Measurements from ENCODE around the gene PRSS56. TPM values are rescaled to one million over a fixed set of nuclear protein-coding genes. Genes with fewer than 3 reads are reported as not detected.

Gene PRSS56
- total RNA-seq, 1 donor from 2014 or later: not detected

GRCh38 chr2:232538671-232539070 is 18.5 kb downstream of the PRSS56 start:
- DNase-seq (ENCODE audit: low read depth) (no peak), FAIRE-seq (no peak)
- no peaks in the 10 kb centered on the region for H3K27me3 ChIP-seq (ENCODE audit: control insufficient read depth, insufficient read depth, low read length)
- H3K4me3 ChIP-seq (ENCODE audit: low read depth, low read length): no peak overlapping the region
- no peaks in the 10 kb centered on the region for H3K36me3 ChIP-seq (ENCODE audit: control insufficient read depth, insufficient read depth, low read length)
- TF ChIP-seq CTCF (IDR thresholded peaks at IDR 0.05; ENCODE audit: insufficient read depth, low read length, severe bottlenecking): no peak

GRCh38 chr2:232539298-232540231 is 19.4 kb downstream of the PRSS56 start, which contains the start of gene CHRNG:
Gene CHRNG, plus strand, starts transcription at chr2:232539692. Its CDS starts 56 bp downstream, at chr2:232539748.
- no peak for FAIRE-seq
- no peaks in the 10 kb centered on the region for H3K27me3 ChIP-seq (ENCODE audit: control insufficient read depth, insufficient read depth, low read length)

GRCh38 chr2:232540441-232541041 is 20.4 kb downstream of the PRSS56 start:
- no peak overlapping the region for H3K4me3 ChIP-seq (ENCODE audit: low read depth, low read length)
- H3K27me3 ChIP-seq (ENCODE audit: control insufficient read depth, insufficient read depth, low read length): no peaks in the 10 kb centered on the region
- FAIRE-seq: no peak
- no peak for TF ChIP-seq CTCF (IDR thresholded peaks at IDR 0.05; ENCODE audit: insufficient read depth, low read length, severe bottlenecking)
- no peaks in the 10 kb centered on the region for H3K36me3 ChIP-seq (ENCODE audit: control insufficient read depth, insufficient read depth, low read length)
- DNase-seq (ENCODE audit: low read depth): no peak

More at GRCh38 chr2:232539298-232540231, 19.4 kb downstream of the PRSS56 start, which contains the start of gene CHRNG:
- no peak for TF ChIP-seq CTCF (IDR thresholded peaks at IDR 0.05; ENCODE audit: insufficient read depth, low read length, severe bottlenecking)
- DNase-seq (ENCODE audit: low read depth): no peak
- Histone ChIP-seq H3K4me3 (ENCODE audit: low read depth, low read length) (no peak within 1 kb of the TSS), H3K36me3 (ENCODE audit: control insufficient read depth, insufficient read depth, low read length) (no peaks in the 10 kb centered on the region)

GRCh38 chr2:232541195-232541960 is 21.2 kb downstream of the PRSS56 start:
- TF ChIP-seq CTCF (IDR thresholded peaks at IDR 0.05; ENCODE audit: insufficient read depth, low read length, severe bottlenecking): no peak
- H3K27me3 ChIP-seq (ENCODE audit: control insufficient read depth, insufficient read depth, low read length): no peaks in the 10 kb centered on the region
- FAIRE-seq (no peak), DNase-seq (ENCODE audit: low read depth) (no peak)
- no peaks in the 10 kb centered on the region for H3K36me3 ChIP-seq (ENCODE audit: control insufficient read depth, insufficient read depth, low read length)
- H3K4me3 ChIP-seq (ENCODE audit: low read depth, low read length): no peak overlapping the region

GRCh38 chr2:232541961-232542714 is 21.9 kb downstream of the PRSS56 start:
- DNase-seq (ENCODE audit: low read depth) (no peak), FAIRE-seq (no peak)
- H3K27me3 ChIP-seq (ENCODE audit: control insufficient read depth, insufficient read depth, low read length): no peaks in the 10 kb centered on the region

More at GRCh38 chr2:232541961-232542714, 21.9 kb downstream of the PRSS56 start:
- no peak for TF ChIP-seq CTCF (IDR thresholded peaks at IDR 0.05; ENCODE audit: insufficient read depth, low read length, severe bottlenecking)
- no peak overlapping the region for H3K4me3 ChIP-seq (ENCODE audit: low read depth, low read length)
- peaks cover 5% of the 10 kb centered on the region for H3K36me3 ChIP-seq (ENCODE audit: control insufficient read depth, insufficient read depth, low read length)
